HUES48 (cell line): Measurements from ENCODE around the gene C7orf57.

Experiments used
- H3K27ac ChIP-seq: one replicate; pipeline ENCODE4 v1.7.0; 2013; ENCODE audit warnings: low read depth, low read length, inconsistent platforms
- H3K27me3 ChIP-seq: 2 replicates; pipeline ENCODE4 v1.6.1; 2013; ENCODE audit warnings: mild to moderate bottlenecking, low read length; ENCODE audit not compliant: control insufficient read depth, insufficient read depth
- H3K36me3 ChIP-seq: 2 replicates; pipeline ENCODE4 v1.6.1; 2013; ENCODE audit warnings: low read length; ENCODE audit not compliant: control insufficient read depth, insufficient read depth
- H3K4me1 ChIP-seq: 2 replicates; pipeline ENCODE4 v1.6.1; 2013; ENCODE audit warnings: mild to moderate bottlenecking, low read length; ENCODE audit not compliant: control insufficient read depth, insufficient read depth
- H3K4me3 ChIP-seq: 2 replicates; pipeline ENCODE4 v1.5.1; 2013; ENCODE audit warnings: mild to moderate bottlenecking, low read depth, low read length
- H3K9ac ChIP-seq: 2 replicates; pipeline ENCODE4 v1.6.1; 2013; ENCODE audit warnings: mild to moderate bottlenecking, low read depth, low read length, moderate library complexity
- H3K9me3 ChIP-seq: 2 replicates; pipeline ENCODE4 v1.6.1; 2013; ENCODE audit warnings: low read length; ENCODE audit not compliant: control insufficient read depth, insufficient read depth

The C7orf57 gene

DNA sequence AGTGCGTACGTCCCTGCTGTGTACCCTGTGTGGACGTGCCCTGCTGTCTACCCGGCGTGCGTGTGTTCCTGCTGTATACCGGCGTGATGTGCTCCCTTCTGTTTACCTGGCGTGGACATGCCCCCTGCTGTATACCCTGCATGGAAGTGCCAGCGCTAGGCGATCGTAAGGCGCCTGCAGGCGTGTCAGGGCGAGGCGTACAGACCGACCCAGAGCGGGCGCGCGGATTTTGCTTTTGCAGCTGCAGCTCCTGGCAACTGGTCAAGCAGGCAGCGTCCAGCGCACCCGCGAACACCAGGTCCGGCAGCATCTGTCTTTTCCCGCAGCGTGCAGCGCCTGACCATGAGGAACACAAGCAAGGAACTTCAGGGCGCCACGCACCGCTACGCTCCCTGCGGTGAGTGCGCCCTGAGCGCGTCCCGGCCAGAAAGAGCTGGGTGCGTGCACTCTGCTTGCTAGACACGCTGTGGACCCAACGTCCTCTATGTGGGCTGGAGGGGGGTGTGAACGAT, 680 bp downstream of the C7orf57 start:
- Histone ChIP-seq H3K9ac (no peak overlapping the region; the same call in 1 of the 2 replicates), H3K9me3 (no peaks in the 10 kb centered on the region), H3K4me1 (peaks cover 39% of the 10 kb centered on the region), H3K4me3 (peak overlapping the region; percentile 92), H3K36me3 (no peaks in the 10 kb centered on the region), H3K27me3 (peaks cover 45% of the 10 kb centered on the region), H3K27ac (no peak overlapping the region)

- no peaks in the 10 kb centered on the region for H3K9me3 ChIP-seq
- no peaks in the 10 kb centered on the region for H3K36me3 ChIP-seq
- H3K27ac ChIP-seq: peak overlapping the region; percentile 77
- H3K9ac ChIP-seq: peak overlapping the region; percentile 51; the same call in 1 of the 2 replicates
- peaks cover 60% of the 10 kb centered on the region for H3K4me1 ChIP-seq
- peaks cover 36% of the 10 kb centered on the region for H3K27me3 ChIP-seq
- peak overlapping the region; percentile 45 for H3K4me3 ChIP-seq
Measured at GRCh38 chr7:48038815-48039506, 3.6 kb downstream of the C7orf57 start.

DNA sequence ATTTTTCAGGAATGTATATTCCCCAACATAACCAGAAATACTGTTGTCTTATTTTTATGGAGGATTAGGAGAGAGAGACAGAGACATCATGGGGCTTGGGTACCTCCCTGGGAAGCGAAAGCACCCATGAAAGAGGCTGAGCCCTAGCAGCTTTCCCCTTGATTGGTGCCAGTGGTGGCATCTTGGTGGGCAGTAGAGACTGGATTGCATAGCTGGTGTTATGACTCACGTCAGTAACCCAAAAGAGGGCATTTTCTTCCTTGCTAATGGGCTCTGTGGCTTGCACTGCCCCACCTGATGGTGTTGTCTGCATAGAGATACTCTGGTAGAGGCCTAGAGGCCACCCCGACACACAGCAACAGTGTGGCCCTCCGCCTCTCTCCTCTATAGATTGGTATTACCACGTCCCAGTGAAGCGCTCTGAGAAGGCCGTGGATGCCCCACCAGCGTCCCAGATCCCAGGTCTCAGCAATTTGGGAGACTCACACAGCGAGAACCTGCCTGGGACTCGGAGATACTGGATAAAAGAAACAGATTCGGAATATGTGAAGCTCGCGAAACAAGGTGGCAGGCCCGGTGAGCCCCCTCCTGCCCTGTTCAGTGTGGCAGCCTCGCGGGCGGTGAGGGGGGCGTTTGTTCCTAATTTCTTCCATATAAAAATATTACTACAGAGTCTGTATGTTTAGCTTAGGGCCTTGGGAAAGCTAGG, 5.8 kb downstream of the C7orf57 start:
- H3K27me3 ChIP-seq: peaks cover 18% of the 10 kb centered on the region
- no peak overlapping the region for H3K9ac ChIP-seq
- peaks cover 55% of the 10 kb centered on the region for H3K4me1 ChIP-seq
- H3K36me3 ChIP-seq: no peaks in the 10 kb centered on the region
- H3K27ac ChIP-seq: no peak overlapping the region
- no peak overlapping the region for H3K4me3 ChIP-seq
- H3K9me3 ChIP-seq: no peaks in the 10 kb centered on the region

DNA sequence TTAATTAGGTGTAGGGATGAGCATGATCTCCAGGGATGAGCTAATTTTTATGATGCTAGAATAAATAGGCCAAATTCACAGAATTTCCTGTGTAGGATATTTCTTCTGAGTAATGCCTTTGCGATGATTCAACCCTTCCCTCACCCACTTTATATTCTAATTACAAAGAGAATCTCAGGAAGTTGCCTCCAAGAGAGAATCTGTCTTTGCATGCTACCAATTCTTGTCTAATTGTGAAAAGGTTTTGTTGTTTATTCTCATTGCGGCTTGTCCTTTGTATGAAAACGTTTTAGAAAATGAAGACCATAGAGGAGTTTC, 6.3 kb downstream of the C7orf57 start:
- Histone ChIP-seq H3K9ac (no peak overlapping the region), H3K36me3 (no peaks in the 10 kb centered on the region), H3K27ac (no peak overlapping the region), H3K4me1 (peaks cover 55% of the 10 kb centered on the region), H3K27me3 (peaks cover 13% of the 10 kb centered on the region), H3K4me3 (no peak overlapping the region), H3K9me3 (no peaks in the 10 kb centered on the region)

GRCh38 chr7:48042216-48042615, 6.9 kb downstream of the C7orf57 start:
- H3K36me3 ChIP-seq: no peaks in the 10 kb centered on the region
- H3K9me3 ChIP-seq: no peaks in the 10 kb centered on the region
- no peak overlapping the region for H3K9ac ChIP-seq
- H3K4me1 ChIP-seq: peaks cover 55% of the 10 kb centered on the region
- H3K27me3 ChIP-seq: peaks cover 7% of the 10 kb centered on the region
- no peak overlapping the region for H3K4me3 ChIP-seq
- no peak overlapping the region for H3K27ac ChIP-seq

DNA sequence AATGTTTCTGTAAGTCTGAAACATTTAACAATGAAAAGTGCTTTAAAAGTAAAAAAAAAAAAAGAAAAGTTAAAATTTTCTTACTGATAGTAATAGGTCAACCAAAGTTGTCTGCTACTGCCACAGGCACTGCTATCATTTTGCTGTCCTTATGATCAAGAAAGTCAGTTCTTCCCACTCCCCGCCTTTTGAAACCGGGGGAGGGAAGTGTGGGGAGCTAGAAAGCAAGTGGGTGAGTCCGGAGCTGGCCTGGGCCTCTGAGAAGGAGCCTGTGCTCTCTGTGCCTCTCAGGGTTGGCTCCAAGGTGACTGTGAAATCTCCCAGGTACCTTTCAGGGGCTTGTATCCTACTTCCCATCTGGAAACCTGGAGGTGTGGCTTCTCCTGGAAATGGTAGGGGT, 7.3 kb downstream of the C7orf57 start:
- H3K27me3 ChIP-seq: peaks cover 2% of the 10 kb centered on the region
- H3K27ac ChIP-seq: no peak overlapping the region
- H3K9me3 ChIP-seq: no peaks in the 10 kb centered on the region
- H3K4me3 ChIP-seq: no peak overlapping the region
- peaks cover 54% of the 10 kb centered on the region for H3K4me1 ChIP-seq
- no peak overlapping the region for H3K9ac ChIP-seq
- H3K36me3 ChIP-seq: no peaks in the 10 kb centered on the region

GRCh38 chr7:48045195-48045765, 9.9 kb downstream of the C7orf57 start:
- H3K9ac ChIP-seq: no peak overlapping the region
- no peaks in the 10 kb centered on the region for H3K36me3 ChIP-seq
- no peaks in the 10 kb centered on the region; the same call in 1 of the 2 replicates for H3K27me3 ChIP-seq
- no peak overlapping the region for H3K27ac ChIP-seq
- no peak overlapping the region for H3K4me3 ChIP-seq
- H3K4me1 ChIP-seq: peaks cover 28% of the 10 kb centered on the region
- no peaks in the 10 kb centered on the region for H3K9me3 ChIP-seq

DNA sequence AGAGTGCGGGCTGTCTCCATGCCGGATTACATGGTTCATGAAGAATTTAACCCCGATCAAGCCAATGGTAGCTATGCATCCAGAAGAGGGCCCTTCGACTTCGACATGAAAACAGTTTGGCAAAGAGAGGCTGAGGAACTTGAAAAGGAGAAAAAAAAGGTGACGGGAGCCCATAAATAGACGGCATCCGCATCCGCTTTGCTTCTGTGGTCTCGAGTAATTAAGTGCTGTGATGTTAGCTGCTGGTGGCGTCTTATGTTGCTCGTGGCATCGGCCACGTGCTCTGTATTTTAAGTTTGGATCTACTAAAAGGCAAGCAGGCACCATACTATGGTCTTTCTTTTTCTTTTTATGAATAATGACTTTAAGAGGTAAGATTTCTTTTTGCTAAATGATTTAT, 11.1 kb downstream of the C7orf57 start:
- Histone ChIP-seq H3K36me3 (no peaks in the 10 kb centered on the region), H3K9ac (no peak overlapping the region), H3K4me3 (no peak overlapping the region), H3K27ac (no peak overlapping the region), H3K9me3 (no peaks in the 10 kb centered on the region), H3K27me3 (no peaks in the 10 kb centered on the region), H3K4me1 (peaks cover 16% of the 10 kb centered on the region)

DNA sequence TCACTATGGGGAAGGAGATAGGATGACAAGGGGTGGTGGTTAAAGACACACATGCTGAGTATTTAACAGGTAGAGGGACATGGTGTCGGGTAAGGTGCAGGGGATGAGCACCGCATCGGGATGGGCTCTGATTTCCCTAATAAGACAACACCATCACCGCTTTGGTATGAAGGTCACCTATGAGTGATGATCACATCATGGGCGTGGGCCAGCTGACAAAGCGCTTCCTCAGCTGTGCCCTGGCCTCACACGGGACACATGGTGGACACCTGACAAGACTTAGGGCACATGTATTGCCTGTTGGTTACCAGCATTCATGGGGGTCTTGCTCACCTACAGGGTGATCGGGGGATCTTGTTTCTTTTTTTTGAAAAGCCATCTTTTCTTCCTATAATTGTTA, 12.8 kb downstream of the C7orf57 start:
- Histone ChIP-seq H3K27me3 (no peaks in the 10 kb centered on the region), H3K9ac (no peak overlapping the region), H3K9me3 (no peaks in the 10 kb centered on the region), H3K27ac (no peak overlapping the region), H3K36me3 (no peaks in the 10 kb centered on the region), H3K4me3 (no peak overlapping the region), H3K4me1 (peaks cover under 1% of the 10 kb centered on the region; the same call in 1 of the 2 replicates)

DNA sequence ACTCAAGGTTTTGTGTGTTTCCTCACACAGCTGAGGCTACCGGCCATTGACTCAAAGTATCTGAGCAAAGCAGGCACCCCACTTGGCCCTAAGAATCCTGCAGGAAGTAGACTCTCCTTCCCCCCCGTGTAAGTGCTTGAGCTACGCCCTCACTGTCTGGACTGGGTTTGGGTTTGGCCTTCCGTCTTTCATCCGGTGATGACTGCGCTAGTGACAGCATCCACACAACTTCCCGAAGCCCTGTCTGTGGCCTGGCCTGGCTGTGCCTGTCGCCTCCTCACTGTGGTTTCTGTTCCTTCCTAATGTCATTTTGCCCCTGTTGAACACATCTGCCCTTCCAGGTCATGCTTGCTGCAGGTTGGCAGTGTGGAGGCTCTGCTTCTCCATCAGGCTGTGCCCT, 14.5 kb downstream of the C7orf57 start:
- Histone ChIP-seq H3K4me3 (no peak overlapping the region), H3K9ac (no peak overlapping the region), H3K4me1 (no peaks in the 10 kb centered on the region; the same call in 1 of the 2 replicates), H3K27me3 (no peaks in the 10 kb centered on the region), H3K36me3 (no peaks in the 10 kb centered on the region), H3K27ac (no peak overlapping the region), H3K9me3 (no peaks in the 10 kb centered on the region)

GRCh38 chr7:48052748-48053147, 17.4 kb downstream of the C7orf57 start:
- H3K4me3 ChIP-seq: no peak overlapping the region
- no peaks in the 10 kb centered on the region for H3K36me3 ChIP-seq
- H3K4me1 ChIP-seq: no peaks in the 10 kb centered on the region; the same call in 1 of the 2 replicates
- H3K27ac ChIP-seq: no peak overlapping the region
- H3K9ac ChIP-seq: no peak overlapping the region
- no peaks in the 10 kb centered on the region for H3K27me3 ChIP-seq
- H3K9me3 ChIP-seq: no peaks in the 10 kb centered on the region
